Activated CD4-positive, alpha-beta T cell treated with anti-CD3 and anti-CD28 coated beads for 36 hours (primary cell): ENCODE data around the gene FBXL5. TPM values are rescaled to one million over a fixed set of nuclear protein-coding genes. Genes with fewer than 3 reads are reported as not detected.
A peak's percentile ranks its signal among the peaks of the same experiment; 100 is the strongest.

ENCODE experiments used
- ATAC-seq: fragments of 200-7000 bp; cut with Tn5 transposase; one replicate; pipeline ENCODE4 v1.10.0; 2021; ENCODE audit warnings: mild to moderate bottlenecking, moderate library complexity
- CTCF ChIA-PET: fragments of 350-600 bp; sonication (Branson Sonifier 250); formaldehyde crosslinking; loops from one replicate; lab custom pipeline; 2021; ENCODE audit warnings: antibody characterized with exemption; lab: Charles Lee
- POLR2A ChIA-PET: fragments of 350-600 bp; sonication (Branson Sonifier 250); formaldehyde crosslinking; loops from one replicate; lab custom pipeline; 2021; ENCODE audit warnings: antibody characterized with exemption, inconsistent platforms; lab: Charles Lee
- DNase-seq: peaks from one replicate; pipeline ENCODE4 v3.0.0-alpha.2; 2020
- H3K27ac Mint-ChIP-seq: one replicate; pipeline ENCODE4 v1.8.0; 2021; ENCODE audit warnings: mixed read lengths
- H3K27me3 Mint-ChIP-seq: one replicate; pipeline ENCODE4 v1.8.0; 2021; ENCODE audit warnings: mixed read lengths
- H3K36me3 Mint-ChIP-seq: one replicate; pipeline ENCODE4 v1.8.0; 2021; ENCODE audit warnings: low read depth, mixed read lengths
- H3K4me1 Mint-ChIP-seq: one replicate; pipeline ENCODE4 v1.8.0; 2021; ENCODE audit warnings: mixed read lengths
- H3K4me3 Mint-ChIP-seq: one replicate; pipeline ENCODE4 v1.8.0; 2021; ENCODE audit warnings: mild to moderate bottlenecking, moderate library complexity, mixed read lengths
- H3K9me3 Mint-ChIP-seq: one replicate; pipeline ENCODE4 v1.8.0; 2021; ENCODE audit warnings: low read depth, mixed read lengths
- intact Hi-C, 2 experiments: fragments of 100-400 bp; cut with DNase I in 1 of 2; cut with micrococcal nuclease in 1 of 2; formaldehyde crosslinking; loops; one replicate each; pipeline versions ENCODE4 v1.14.2 to v1.15.1; 2022 to 2024; cut with DNase I, micrococcal nuclease
- total RNA-seq, 2 experiments: library from RNA; stranded (reverse); gene quantifications; one replicate each; pipeline ENCODE4 v1.2.3, GENCODE V29; 2021

FBXL5 gene
- total RNA-seq: 10 to 100 TPM; 20.1 to 29.1 TPM

DNA sequence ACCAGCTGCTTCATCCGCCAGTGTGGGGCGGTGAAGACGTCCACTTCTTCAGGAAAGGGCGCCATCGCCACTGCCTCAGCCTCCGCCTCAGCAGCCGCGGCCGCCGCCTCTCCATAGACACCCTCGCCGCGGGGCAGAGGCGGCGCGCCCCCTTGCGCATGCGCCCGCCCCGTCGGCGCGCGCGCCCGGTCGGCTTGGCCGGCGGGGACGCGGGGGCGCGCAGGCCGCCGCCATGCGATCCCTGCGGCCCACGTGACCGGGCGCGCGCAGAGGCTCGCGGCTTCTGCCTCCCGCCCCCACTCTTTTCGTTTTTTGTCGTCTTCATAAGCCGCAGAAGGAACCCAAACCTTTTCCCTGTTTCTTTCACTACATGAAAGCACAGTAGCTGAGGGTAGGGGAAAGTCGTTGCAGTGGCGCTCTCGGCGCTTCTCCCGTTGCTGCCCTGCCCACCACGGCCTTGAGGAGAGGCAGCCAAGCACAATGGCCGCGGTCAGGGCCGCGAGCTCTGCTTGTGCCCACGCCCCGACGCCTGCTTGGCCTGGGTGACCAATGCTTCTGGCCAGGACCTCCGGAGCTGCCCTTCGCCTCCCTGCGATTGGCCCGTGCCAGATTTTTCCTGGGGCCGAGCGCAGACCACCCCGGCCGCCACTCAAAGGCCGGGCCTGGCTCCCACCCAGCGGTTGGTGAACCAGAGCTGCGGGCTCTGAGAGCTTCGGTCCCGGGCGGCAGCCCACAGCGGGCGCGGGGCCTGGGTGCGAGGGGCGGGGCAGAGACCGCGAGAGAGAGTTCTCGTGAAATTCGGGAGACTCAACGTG lies at the start of gene FBXL5:
TSS of gene FBXL5 (minus strand) at position 135 of the 815 bp plus-strand sequence. CDS start at position 65, 70 bp downstream.
- ChIA-PET POLR2A (no interaction called here), CTCF (interaction anchor here (0.7 to 1.4 kb wide), 5 partner anchors 26 to 854 kb away, joined by 3 to 5 read pairs (median 3); partner anchors contain the start of gene FAM200B)
- Mint-ChIP-seq H3K9me3 (no peaks in the 10 kb centered on the region), H3K27me3 (no peaks in the 10 kb centered on the region), H3K36me3 (peaks cover 2% of the 10 kb centered on the region), H3K4me1 (peaks cover 57% of the 10 kb centered on the region), H3K4me3 (peak within 1 kb of the TSS; percentile 99), H3K27ac (peak within 1 kb of the TSS; percentile 97)
- ATAC-seq (peak; percentile 76), DNase-seq (peak; percentile 90)
- intact Hi-C loops: loop anchor here (1.0 to 10.0 kb wide), 14 partner anchors 26 to 2001 kb away; partner anchors contain the start of genes CPEB2 (in 2 of the 2), FAM200B (in 2 of the 2), TAPT1 (in 2 of the 2) and CD38 (in 1 of the 2)

- no peak for DNase-seq
- no peaks in the 10 kb centered on the region for H3K36me3 Mint-ChIP-seq
- ChIA-PET POLR2A (no interaction called here), CTCF (no interaction called here)
- H3K9me3 Mint-ChIP-seq: no peaks in the 10 kb centered on the region
- H3K4me3 Mint-ChIP-seq: no peak overlapping the region
- peaks cover 4% of the 10 kb centered on the region for H3K4me1 Mint-ChIP-seq
- no peak overlapping the region for H3K27ac Mint-ChIP-seq
- no peak for ATAC-seq
- intact Hi-C loops: no loop called here
- H3K27me3 Mint-ChIP-seq: peaks cover 10% of the 10 kb centered on the region
Observed at GRCh38 chr4:15704129-15704528, 49.0 kb upstream of the FBXL5 start.

- no peak for DNase-seq
- H3K9me3 Mint-ChIP-seq: no peaks in the 10 kb centered on the region
- ChIA-PET POLR2A (no interaction called here), CTCF (no interaction called here)
- peaks cover 4% of the 10 kb centered on the region for H3K4me1 Mint-ChIP-seq
- no peaks in the 10 kb centered on the region for H3K36me3 Mint-ChIP-seq
- peak; percentile 14 for ATAC-seq
- intact Hi-C loops: loop anchor here in 1 of 2 experiments (2.0 kb wide), 1 partner anchor 21 kb away; no protein-coding TSS in a partner anchor
- H3K27ac Mint-ChIP-seq: peak overlapping the region; percentile 44
- peaks cover 10% of the 10 kb centered on the region for H3K27me3 Mint-ChIP-seq
- H3K4me3 Mint-ChIP-seq: peak overlapping the region; percentile 75
Observed at GRCh38 chr4:15703439-15703838, 48.3 kb upstream of the FBXL5 start.

GRCh38 chr4:15702941-15703403 lies 47.8 kb upstream of the FBXL5 start, which contains the start of gene BST1:
Gene BST1, plus strand, starts transcription at chr4:15703065. Its CDS starts 80 bp downstream, at chr4:15703145.
- Mint-ChIP-seq H3K4me3 (peak within 1 kb of the TSS; percentile 75), H3K36me3 (no peaks in the 10 kb centered on the region), H3K27ac (peak within 1 kb of the TSS; percentile 44), H3K9me3 (no peaks in the 10 kb centered on the region), H3K4me1 (peaks cover 4% of the 10 kb centered on the region), H3K27me3 (peaks cover 10% of the 10 kb centered on the region)
- ATAC-seq (peak; percentile 82), DNase-seq (peak; percentile 70)
- CTCF ChIA-PET: no interaction called here
- intact Hi-C loops: loop anchor here in 1 of 2 experiments (2.0 kb wide), 1 partner anchor 20 kb away; no protein-coding TSS in a partner anchor
- POLR2A ChIA-PET: no interaction called here

DNA sequence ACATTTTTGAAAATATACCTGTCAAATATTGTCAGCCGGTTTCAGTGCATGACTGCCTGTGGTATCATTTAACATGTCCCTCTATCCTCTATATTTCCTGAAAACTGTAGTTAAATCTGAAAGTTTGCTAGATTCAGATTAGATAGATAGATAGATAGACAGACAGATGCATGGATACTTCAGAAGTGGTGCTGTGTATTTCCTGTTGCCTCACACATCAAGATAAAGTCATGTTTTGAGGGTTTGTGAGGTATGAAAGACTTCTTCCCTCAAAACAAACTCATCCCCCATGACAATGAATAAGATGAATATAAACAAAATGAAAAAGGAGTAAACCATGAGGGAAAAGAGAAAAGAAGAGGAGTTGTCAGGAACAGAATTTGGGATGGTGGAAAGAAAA lies 41.7 kb upstream of the FBXL5 start:
- H3K27me3 Mint-ChIP-seq: peaks cover 14% of the 10 kb centered on the region
- ChIA-PET CTCF (no interaction called here), POLR2A (no interaction called here)
- no peaks in the 10 kb centered on the region for H3K9me3 Mint-ChIP-seq
- DNase-seq (no peak), ATAC-seq (no peak)
- intact Hi-C loops: no loop called here
- peak overlapping the region; percentile 5 for H3K27ac Mint-ChIP-seq
- no peaks in the 10 kb centered on the region for H3K4me1 Mint-ChIP-seq
- H3K4me3 Mint-ChIP-seq: no peak overlapping the region
- H3K36me3 Mint-ChIP-seq: no peaks in the 10 kb centered on the region

GRCh38 chr4:15695729-15696128 lies 40.6 kb upstream of the FBXL5 start:
- Mint-ChIP-seq H3K9me3 (no peaks in the 10 kb centered on the region), H3K27ac (no peak overlapping the region), H3K4me1 (no peaks in the 10 kb centered on the region), H3K4me3 (no peak overlapping the region), H3K27me3 (peaks cover 14% of the 10 kb centered on the region), H3K36me3 (no peaks in the 10 kb centered on the region)
- intact Hi-C loops: no loop called here
- ATAC-seq: no peak
- ChIA-PET CTCF (interaction anchor here (0.7 kb wide), 1 partner anchor 568 kb away, joined by 3 read pairs; no protein-coding TSS in a partner anchor), POLR2A (no interaction called here)
- DNase-seq: no peak

DNA sequence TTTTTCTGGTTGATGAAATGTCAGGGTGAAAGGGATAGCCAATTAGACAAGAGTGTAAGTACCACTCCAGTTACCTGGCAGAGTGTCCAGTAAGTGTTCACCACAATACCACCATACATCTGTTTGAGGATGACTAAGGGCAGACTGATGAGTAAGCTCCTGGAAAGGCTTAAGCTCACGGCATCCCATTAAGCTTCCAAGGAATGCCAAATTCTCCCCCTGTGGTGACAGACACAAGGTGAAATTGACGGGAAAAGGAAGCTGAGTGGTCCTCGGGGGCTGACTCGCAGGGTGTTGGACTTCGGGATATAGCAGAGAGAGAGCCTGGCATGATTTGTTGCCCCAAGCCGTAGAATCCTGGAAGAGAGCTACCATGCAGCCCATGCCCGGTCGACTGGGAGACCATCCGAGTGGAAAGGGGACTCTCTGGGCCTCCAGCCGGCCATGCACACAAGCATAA lies 40.1 kb upstream of the FBXL5 start:
- Mint-ChIP-seq H3K27me3 (peaks cover 14% of the 10 kb centered on the region), H3K4me1 (no peaks in the 10 kb centered on the region), H3K9me3 (no peaks in the 10 kb centered on the region), H3K36me3 (no peaks in the 10 kb centered on the region), H3K27ac (no peak overlapping the region), H3K4me3 (no peak overlapping the region)
- intact Hi-C loops: no loop called here
- ChIA-PET CTCF (interaction anchor here (0.7 to 1.4 kb wide), 5 partner anchors 10 to 1006 kb away, joined by 3 to 7 read pairs (median 3); no protein-coding TSS in a partner anchor), POLR2A (no interaction called here)
- ATAC-seq (no peak), DNase-seq (no peak)

DNA sequence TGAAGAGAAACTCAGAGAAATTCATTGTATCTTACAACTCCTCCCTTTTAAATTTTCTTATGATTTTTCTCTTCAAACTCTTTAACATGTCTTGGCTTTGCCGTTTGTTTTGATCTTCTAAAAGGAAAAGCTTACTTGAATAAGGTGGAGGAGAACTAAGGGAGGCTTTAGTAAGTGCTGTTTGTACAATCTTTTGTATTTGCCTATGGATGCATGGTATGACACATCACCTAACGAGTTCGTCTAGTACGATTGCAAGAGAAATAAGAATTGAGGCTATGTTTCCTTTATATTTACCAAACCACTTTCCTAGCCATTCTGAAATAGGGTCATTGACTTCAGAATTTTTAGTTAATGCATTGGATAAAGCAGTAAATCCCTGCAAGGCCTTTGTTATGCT lies 39.3 kb upstream of the FBXL5 start:
- Mint-ChIP-seq H3K9me3 (no peaks in the 10 kb centered on the region), H3K27me3 (peaks cover 8% of the 10 kb centered on the region), H3K4me1 (no peaks in the 10 kb centered on the region), H3K36me3 (no peaks in the 10 kb centered on the region), H3K27ac (no peak overlapping the region), H3K4me3 (no peak overlapping the region)
- ChIA-PET POLR2A (no interaction called here), CTCF (interaction anchor here (0.7 to 1.4 kb wide), 5 partner anchors 10 to 1007 kb away, joined by 3 to 7 read pairs (median 3); no protein-coding TSS in a partner anchor)
- intact Hi-C loops: no loop called here
- ATAC-seq: no peak
- no peak for DNase-seq

- CTCF ChIA-PET: interaction anchor here (1.0 to 1.3 kb wide), 2 partner anchors 16 to 19 kb away, joined by 3 to 4 read pairs; no protein-coding TSS in a partner anchor
- H3K4me1 Mint-ChIP-seq: no peaks in the 10 kb centered on the region
Observed at GRCh38 chr4:15692602-15693001, 37.4 kb upstream of the FBXL5 start.

GRCh38 chr4:15691346-15692135 lies 36.4 kb upstream of the FBXL5 start:
- ATAC-seq (no peak), DNase-seq (no peak)
- ChIA-PET CTCF (interaction anchor here (1.0 to 1.3 kb wide), 2 partner anchors 15 to 16 kb away, joined by 3 read pairs; no protein-coding TSS in a partner anchor), POLR2A (no interaction called here)
- intact Hi-C loops: no loop called here
- Mint-ChIP-seq H3K4me1 (no peaks in the 10 kb centered on the region), H3K27ac (no peak overlapping the region), H3K9me3 (no peaks in the 10 kb centered on the region), H3K27me3 (no peaks in the 10 kb centered on the region), H3K4me3 (no peak overlapping the region), H3K36me3 (peaks cover 12% of the 10 kb centered on the region)

More at GRCh38 chr4:15692602-15693001, 37.4 kb upstream of the FBXL5 start:
- no peaks in the 10 kb centered on the region for H3K9me3 Mint-ChIP-seq
- H3K27ac Mint-ChIP-seq: no peak overlapping the region
- intact Hi-C loops: no loop called here
- no peak for DNase-seq
- no peak for ATAC-seq
- POLR2A ChIA-PET: no interaction called here
- H3K4me3 Mint-ChIP-seq: no peak overlapping the region
- peaks cover 3% of the 10 kb centered on the region for H3K36me3 Mint-ChIP-seq
- H3K27me3 Mint-ChIP-seq: peaks cover 6% of the 10 kb centered on the region
